ENCODE measurements around the gene LRBA.

The LRBA gene

DNA sequence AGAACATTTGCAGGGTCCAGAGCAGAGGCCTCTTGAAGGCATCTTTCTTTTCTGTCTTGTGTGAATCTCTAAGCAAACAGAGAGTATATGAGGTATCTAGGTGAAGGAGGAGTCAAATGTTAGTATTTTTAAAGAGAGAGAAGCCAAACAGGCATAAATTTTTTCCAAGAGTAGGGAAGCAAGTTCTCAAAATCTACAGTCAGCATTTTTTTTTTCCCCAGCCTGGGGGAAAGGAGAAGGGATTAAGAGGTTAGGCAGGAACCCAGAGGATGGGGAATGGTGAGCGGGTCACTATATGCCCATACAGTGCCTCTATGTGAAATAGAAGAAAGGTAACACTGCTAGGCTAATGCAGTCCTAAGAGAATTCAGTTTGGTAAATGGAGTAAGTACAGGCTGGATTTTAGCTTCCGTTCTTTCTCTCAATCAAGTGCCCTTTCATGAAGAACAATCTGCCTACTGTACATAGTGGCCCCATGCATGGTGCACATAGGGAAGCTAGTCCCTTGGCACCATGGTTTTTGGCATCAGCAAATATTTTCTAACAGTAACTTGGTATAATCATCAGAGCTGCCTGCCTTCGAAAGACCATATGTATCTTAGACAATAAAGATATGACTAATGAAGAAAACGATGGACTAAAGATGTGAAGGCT, 596.2 kb downstream of the LRBA start:
- no peak for DNase-seq (ENCODE audit: extremely low read depth, low read depth)
- no peak for TF ChIP-seq CTCF (IDR thresholded peaks at IDR 0.05; ENCODE audit: low read depth, low read length, missing control alignments)

DNA sequence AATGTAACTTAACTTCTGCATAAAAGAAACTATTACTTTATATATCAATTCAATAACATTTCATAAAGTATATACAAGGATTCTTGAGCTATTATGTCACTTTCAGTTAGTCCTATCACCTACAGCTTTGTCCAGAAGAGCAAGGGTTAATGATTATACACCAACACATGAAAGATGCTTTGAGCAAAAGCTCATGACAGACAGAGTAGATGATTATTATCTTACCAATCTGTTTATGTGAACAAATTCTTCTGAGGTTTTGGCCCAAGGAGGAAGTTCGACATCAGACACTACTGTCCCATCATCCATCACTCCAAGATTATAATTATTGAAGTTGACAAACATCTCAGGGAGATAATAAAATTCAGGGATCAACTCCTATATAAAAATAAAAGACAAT, 599.9 kb downstream of the LRBA start:
- no peak for DNase-seq (ENCODE audit: extremely low read depth, low read depth)
- H3K4me3 ChIP-seq (replicated peaks; ENCODE audit: low read depth, low read length), result no peak overlapping the region
- TF ChIP-seq CTCF (IDR thresholded peaks at IDR 0.05; ENCODE audit: low read depth, low read length, missing control alignments), result no peak

More for the DNA sequence above, 596.2 kb downstream of the LRBA start:
- H3K4me3 ChIP-seq (replicated peaks; ENCODE audit: low read depth, low read length), result no peak overlapping the region

GRCh38 chr4:150411520-150411919, 603.6 kb downstream of the LRBA start:
- no peak for DNase-seq (ENCODE audit: extremely low read depth, low read depth)
- no peak for TF ChIP-seq CTCF (IDR thresholded peaks at IDR 0.05; ENCODE audit: low read depth, low read length, missing control alignments)

GRCh38 chr4:150402871-150403272, 612.2 kb downstream of the LRBA start:
- no peak for DNase-seq (ENCODE audit: extremely low read depth, low read depth)

More at GRCh38 chr4:150411520-150411919, 603.6 kb downstream of the LRBA start:
- H3K4me3 ChIP-seq (replicated peaks; ENCODE audit: low read depth, low read length), result no peak overlapping the region

GRCh38 chr4:150401083-150401687, 613.9 kb downstream of the LRBA start:
- DNase-seq (ENCODE audit: extremely low read depth, low read depth), result no peak
- no peak overlapping the region for H3K4me3 ChIP-seq (replicated peaks; ENCODE audit: low read depth, low read length)
- TF ChIP-seq CTCF (IDR thresholded peaks at IDR 0.05; ENCODE audit: low read depth, low read length, missing control alignments), result no peak

More at GRCh38 chr4:150402871-150403272, 612.2 kb downstream of the LRBA start:
- TF ChIP-seq CTCF (IDR thresholded peaks at IDR 0.05; ENCODE audit: low read depth, low read length, missing control alignments), result no peak
- H3K4me3 ChIP-seq (replicated peaks; ENCODE audit: low read depth, low read length), result no peak overlapping the region

DNA sequence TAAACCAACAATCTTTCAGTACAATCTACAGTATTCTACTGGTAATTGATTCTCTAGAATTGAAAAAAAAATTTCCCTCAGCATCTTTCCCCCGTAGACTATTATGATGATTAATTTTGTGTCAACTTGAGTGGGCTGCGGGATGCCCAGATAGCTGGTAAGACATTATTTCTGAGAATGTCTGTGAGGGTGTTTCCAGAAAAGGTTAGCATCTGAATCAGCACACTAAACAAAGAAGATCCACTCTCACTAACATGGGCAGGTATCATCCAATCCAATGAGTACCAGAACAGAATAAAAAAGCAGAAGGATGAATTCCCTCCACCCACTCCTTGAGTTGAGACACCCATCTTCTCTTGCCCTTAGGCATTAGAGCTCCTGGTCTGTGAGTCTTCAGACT, 619.2 kb downstream of the LRBA start:
- no peak for DNase-seq (ENCODE audit: extremely low read depth, low read depth)
- TF ChIP-seq CTCF (IDR thresholded peaks at IDR 0.05; ENCODE audit: low read depth, low read length, missing control alignments), result no peak
- H3K4me3 ChIP-seq (replicated peaks; ENCODE audit: low read depth, low read length), result no peak overlapping the region
